KMS-11 (cell line): ENCODE results near the gene SC5D.

Experiments
- H2AFZ ChIP-seq: fragments of 200-600 bp; sonication (generic); 2 replicates; pipeline ENCODE4 v1.6.1; 2016; ENCODE audit warnings: antibody characterized with exemption, mixed run types, low read depth
- H3K27ac ChIP-seq: fragments of 200-600 bp; sonication (generic); 2 replicates; pipeline ENCODE4 v1.6.1; 2016; ENCODE audit warnings: mild to moderate bottlenecking, mixed run types
- H3K27me3 ChIP-seq: fragments of 200-600 bp; sonication (generic); 2 replicates; pipeline ENCODE4 v1.6.1; 2017; ENCODE audit warnings: mild to moderate bottlenecking, low read depth, mixed run types, moderate library complexity; ENCODE audit not compliant: insufficient read depth
- H3K36me3 ChIP-seq: fragments of 200-600 bp; sonication (generic); 2 replicates; pipeline ENCODE4 v1.6.1; 2017; ENCODE audit warnings: mild to moderate bottlenecking, mixed run types; ENCODE audit not compliant: insufficient read depth
- H3K4me1 ChIP-seq: fragments of 200-600 bp; sonication (generic); 2 replicates; pipeline ENCODE4 v1.6.1; 2016; ENCODE audit warnings: mild to moderate bottlenecking, low read depth, mixed run types; ENCODE audit not compliant: poor library complexity, severe bottlenecking
- H3K4me2 ChIP-seq: fragments of 200-600 bp; sonication (generic); 2 replicates; pipeline ENCODE4 v1.7.0; 2016; ENCODE audit warnings: mild to moderate bottlenecking, mixed run types
- H3K4me3 ChIP-seq: fragments of 200-600 bp; sonication (generic); IDR thresholded peaks from 2 replicates; pipeline ENCODE4 v1.6.1; 2017; ENCODE audit warnings: low read depth, low read length, mixed read lengths; ENCODE audit not compliant: insufficient read depth
- H3K79me2 ChIP-seq: fragments of 200-600 bp; sonication (generic); 2 replicates; pipeline ENCODE4 v1.6.1; 2016; ENCODE audit warnings: low read depth, mixed run types; ENCODE audit not compliant: insufficient read depth
- H3K9ac ChIP-seq: fragments of 200-600 bp; sonication (generic); 2 replicates; pipeline ENCODE4 v1.6.1; 2016; ENCODE audit warnings: mild to moderate bottlenecking, mixed run types
- H4K20me1 ChIP-seq: fragments of 200-600 bp; sonication (generic); 2 replicates; pipeline ENCODE4 v1.6.1; 2016; ENCODE audit warnings: mild to moderate bottlenecking, mixed run types; ENCODE audit not compliant: insufficient read depth
- CTCF ChIP-seq: fragments of 200-600 bp; sonication (generic); conservative IDR thresholded peaks from 2 replicates; pipeline ENCODE4 v1.6.1; 2017; ENCODE audit warnings: low read depth, mild to moderate bottlenecking, antibody characterized with exemption, low read length, moderate library complexity, mixed read lengths

The SC5D gene

GRCh38 chr11:121291896-121292494, 576 bp upstream of the SC5D start:
- Histone ChIP-seq H3K36me3 (no peaks in the 10 kb centered on the region), H4K20me1 (no peaks in the 10 kb centered on the region), H3K4me1 (peaks cover 9% of the 10 kb centered on the region), H3K4me3 (no peak overlapping the region), H3K79me2 (peaks cover 5% of the 10 kb centered on the region; the same call in 1 of the 2 replicates), H2AFZ (peak overlapping the region; percentile 99), H3K27me3 (no peaks in the 10 kb centered on the region), H3K4me2 (peak overlapping the region; percentile 71), H3K27ac (peak overlapping the region; percentile 31; the same call in 1 of the 2 replicates), H3K9ac (peak overlapping the region; percentile 31; the same call in 1 of the 2 replicates)
- no peak for TF ChIP-seq CTCF

GRCh38 chr11:121293288-121293594, 670 bp downstream of the SC5D start:
- Histone ChIP-seq H3K4me1 (peaks cover 9% of the 10 kb centered on the region), H2AFZ (peak overlapping the region; percentile 99), H3K79me2 (peaks cover 5% of the 10 kb centered on the region; the same call in 1 of the 2 replicates), H3K9ac (peak overlapping the region; percentile 47; the same call in 1 of the 2 replicates), H3K27ac (peak overlapping the region; percentile 33), H4K20me1 (no peaks in the 10 kb centered on the region), H3K4me3 (peak overlapping the region; percentile 30), H3K27me3 (no peaks in the 10 kb centered on the region), H3K4me2 (peak overlapping the region; percentile 80), H3K36me3 (no peaks in the 10 kb centered on the region)
- no peak for TF ChIP-seq CTCF

- H3K36me3 ChIP-seq = no peaks in the 10 kb centered on the region
- H3K79me2 ChIP-seq = peaks cover 5% of the 10 kb centered on the region; the same call in 1 of the 2 replicates
- no peak overlapping the region for H3K4me3 ChIP-seq
- TF ChIP-seq CTCF = no peak
- H3K27me3 ChIP-seq = no peaks in the 10 kb centered on the region
- H2AFZ ChIP-seq = no peak overlapping the region
- no peak overlapping the region for H3K9ac ChIP-seq
- H3K27ac ChIP-seq = no peak overlapping the region
- peaks cover 9% of the 10 kb centered on the region for H3K4me1 ChIP-seq
- H3K4me2 ChIP-seq = no peak overlapping the region
- no peaks in the 10 kb centered on the region for H4K20me1 ChIP-seq
These were observed 2.9 kb downstream of the SC5D start for GRCh38 chr11:121295246-121296029.

GRCh38 chr11:121297872-121298271, 5.3 kb downstream of the SC5D start:
- no peak overlapping the region for H3K4me2 ChIP-seq
- peaks cover 5% of the 10 kb centered on the region; the same call in 1 of the 2 replicates for H3K79me2 ChIP-seq
- H3K27me3 ChIP-seq = no peaks in the 10 kb centered on the region
- H3K27ac ChIP-seq = no peak overlapping the region
- no peak for TF ChIP-seq CTCF
- H3K4me3 ChIP-seq = no peak overlapping the region
- H2AFZ ChIP-seq = no peak overlapping the region
- no peaks in the 10 kb centered on the region for H4K20me1 ChIP-seq
- H3K36me3 ChIP-seq = no peaks in the 10 kb centered on the region
- no peak overlapping the region for H3K9ac ChIP-seq
- H3K4me1 ChIP-seq = peaks cover 16% of the 10 kb centered on the region
